C4-2B (cell line): Measurements from ENCODE around the gene CTSL.

Source experiments
- CTCF ChIP-seq: fragments of 450-650 bp; conservative IDR thresholded peaks from 2 replicates; pipeline ENCODE4 v1.5.1; 2017; ENCODE audit warnings: mild to moderate bottlenecking
- ZFX ChIP-seq: fragments of 450-650 bp; IDR thresholded peaks from 2 replicates; pipeline ENCODE4 v1.6.1; 2017

GRCh38 chr9:87765521-87765920 lies 39.6 kb downstream of the CTSL start:
- TF ChIP-seq CTCF (no peak), ZFX (no peak)
